WTC11 (cell line): ENCODE results near the gene ADARB2. TPM values are rescaled to one million over a fixed set of nuclear protein-coding genes. Genes with fewer than 3 reads are reported as not detected.
A peak's percentile ranks its signal among the peaks of the same experiment; 100 is the strongest.

Experiments used
- ATAC-seq: fragments of 200-7000 bp; cut with Tn5 transposase; 2 replicates; pipeline ENCODE4 v1.10.0; 2021; ENCODE audit warnings: mild to moderate bottlenecking, moderate library complexity
- CTCF ChIA-PET: fragments of 300-600 bp; sonication (Branson Sonifier 250); formaldehyde crosslinking; loops from one replicate; lab custom pipeline; 2021; ENCODE audit warnings: antibody characterized with exemption; lab: Charles Lee
- POLR2A ChIA-PET: fragments of 350-600 bp; sonication (Branson Sonifier 250); formaldehyde crosslinking; loops from one replicate; lab custom pipeline; 2021; ENCODE audit warnings: antibody characterized with exemption; lab: Charles Lee
- DNase-seq: peaks from one replicate; pipeline ENCODE4 v3.0.0; 2021; ENCODE audit warnings: low spot score
- H3K27ac Mint-ChIP-seq: 2 replicates; pipeline ENCODE4 v1.8.0; 2021; ENCODE audit warnings: mixed read lengths
- H3K27me3 Mint-ChIP-seq: 2 replicates; pipeline ENCODE4 v1.8.0; 2021; ENCODE audit warnings: low read depth, mild to moderate bottlenecking, moderate library complexity, mixed read lengths
- H3K36me3 Mint-ChIP-seq: 2 replicates; pipeline ENCODE4 v1.8.0; 2021; ENCODE audit warnings: mixed read lengths
- H3K4me1 Mint-ChIP-seq: 2 replicates; pipeline ENCODE4 v1.8.0; 2022; ENCODE audit warnings: mixed read lengths
- H3K4me3 Mint-ChIP-seq: 2 replicates; pipeline ENCODE4 v1.8.0; 2021; ENCODE audit warnings: mild to moderate bottlenecking, moderate library complexity, mixed read lengths
- H3K9me3 Mint-ChIP-seq: 2 replicates; pipeline ENCODE4 v1.8.0; 2021; ENCODE audit warnings: mixed read lengths
- AFF4 ChIP-seq: sonication (generic); formaldehyde crosslinking; IDR thresholded peaks from 2 replicates; pipeline ENCODE4 v1.8.1; 2023; ENCODE audit warnings: mild to moderate bottlenecking, missing genetic modification reagents, borderline replicate concordance
- ATF6 ChIP-seq: sonication (generic); formaldehyde crosslinking; IDR thresholded peaks from 2 replicates; pipeline ENCODE4 v1.8.1; 2023; ENCODE audit warnings: mild to moderate bottlenecking, missing genetic modification reagents
- ERG ChIP-seq: fragments of 250-450 bp; sonication (Bioruptor Pico); IDR thresholded peaks from 2 replicates; pipeline ENCODE4 v1.8.0; 2021; ENCODE audit warnings: mild to moderate bottlenecking
- ESRRA ChIP-seq: sonication (generic); formaldehyde crosslinking; IDR thresholded peaks from 2 replicates; pipeline ENCODE4 v1.8.1; 2022; ENCODE audit warnings: mild to moderate bottlenecking, missing genetic modification reagents, borderline replicate concordance
- FOXP4 ChIP-seq: sonication (generic); formaldehyde crosslinking; IDR thresholded peaks from 2 replicates; pipeline ENCODE4 v1.8.0; 2022; ENCODE audit warnings: mild to moderate bottlenecking, missing genetic modification reagents
- GTF2I ChIP-seq: fragments of 250-450 bp; sonication (Bioruptor Pico); conservative IDR thresholded peaks from 2 replicates; pipeline ENCODE4 v1.4.0; 2021; ENCODE audit warnings: mild to moderate bottlenecking
- JAZF1 ChIP-seq: fragments of 250-450 bp; sonication (Bioruptor Pico); IDR thresholded peaks from 2 replicates; pipeline ENCODE4 v1.9.0; 2021; ENCODE audit warnings: moderate library complexity, mild to moderate bottlenecking, inconsistent platforms
- MAX ChIP-seq: sonication (generic); formaldehyde crosslinking; IDR thresholded peaks from 2 replicates; pipeline ENCODE4 v1.8.0; 2022; ENCODE audit warnings: mild to moderate bottlenecking, missing genetic modification reagents
- NFE2L1 ChIP-seq: sonication (generic); formaldehyde crosslinking; IDR thresholded peaks from 2 replicates; pipeline ENCODE4 v1.8.1; 2023; ENCODE audit warnings: missing genetic modification reagents
- NFYB ChIP-seq: sonication (generic); formaldehyde crosslinking; conservative IDR thresholded peaks from 2 replicates; pipeline ENCODE4 v1.8.0; 2022; ENCODE audit warnings: low read depth, missing genetic modification reagents
- NR3C1 ChIP-seq: sonication (generic); formaldehyde crosslinking; conservative IDR thresholded peaks from 2 replicates; pipeline ENCODE4 v1.8.1; 2023; ENCODE audit warnings: low read depth, mild to moderate bottlenecking, missing genetic modification reagents
- SMAD4 ChIP-seq: sonication (generic); formaldehyde crosslinking; IDR thresholded peaks from 2 replicates; pipeline ENCODE4 v1.8.0; 2022; ENCODE audit warnings: mild to moderate bottlenecking, missing genetic modification reagents
- ZBTB43 ChIP-seq: sonication (generic); formaldehyde crosslinking; IDR thresholded peaks from 2 replicates; pipeline ENCODE4 v1.8.1; 2023; ENCODE audit warnings: mild to moderate bottlenecking, missing genetic modification reagents
- ZNF121 ChIP-seq: sonication (generic); formaldehyde crosslinking; IDR thresholded peaks from 2 replicates; pipeline ENCODE4 v1.8.0; 2023; ENCODE audit warnings: missing genetic modification reagents
- ZNF317 ChIP-seq: sonication (generic); formaldehyde crosslinking; IDR thresholded peaks from 2 replicates; pipeline ENCODE4 v1.8.1; 2023; ENCODE audit warnings: low read depth, mild to moderate bottlenecking, moderate library complexity, missing genetic modification reagents, borderline replicate concordance
- ZNF396 ChIP-seq: fragments of 250-450 bp; sonication (Bioruptor Pico); IDR thresholded peaks from 2 replicates; pipeline ENCODE4 v1.8.0; 2021; ENCODE audit warnings: mild to moderate bottlenecking, moderate library complexity, borderline replicate concordance
- ZNF423 ChIP-seq: fragments of 250-450 bp; sonication (Bioruptor Pico); IDR thresholded peaks from 2 replicates; pipeline ENCODE4 v2.1.2; 2022; ENCODE audit warnings: mild to moderate bottlenecking, moderate library complexity
- ZSCAN18 ChIP-seq: fragments of 250-450 bp; sonication (Bioruptor Pico); IDR thresholded peaks from 2 replicates; pipeline ENCODE4 v2.1.2; 2022; ENCODE audit warnings: mild to moderate bottlenecking, moderate library complexity
- total RNA-seq: library from RNA; stranded (reverse); gene quantifications from 3 replicates; pipeline ENCODE4 v1.2.3, GENCODE V29; 2021

The ADARB2 gene
- total RNA-seq, 1 experiment from 2014 or later = 3.7 TPM

GRCh38 chr10:1523221-1523620 is 214.1 kb downstream of the ADARB2 start (continued):
- TF ChIP-seq AFF4 (CRISPR knock-in tag) (no peak), JAZF1 (no peak), NFE2L1 (CRISPR knock-in tag) (no peak)

- DNase-seq (no peak), ATAC-seq (0 out of 2 replicates have a peak, but pooled peaks have one; percentile 44)
- ChIA-PET CTCF (interaction anchor here (1.2 to 2.1 kb wide), 2 partner anchors 101 to 193 kb away, joined by 3 to 4 read pairs; no protein-coding TSS in a partner anchor), POLR2A (no interaction called here)
- H3K36me3 Mint-ChIP-seq = no peaks in the 10 kb centered on the region
- H3K27ac Mint-ChIP-seq = peak overlapping the region; percentile 47; the same call in 1 of the 2 replicates
- peaks cover 43% of the 10 kb centered on the region for H3K4me1 Mint-ChIP-seq
- no peaks in the 10 kb centered on the region for H3K27me3 Mint-ChIP-seq
- H3K9me3 Mint-ChIP-seq = no peaks in the 10 kb centered on the region
- TF ChIP-seq SMAD4 (CRISPR knock-in tag) (no peak), FOXP4 (CRISPR knock-in tag) (no peak), MAX (CRISPR knock-in tag) (no peak), ATF6 (CRISPR knock-in tag) (no peak), ZNF423 (CRISPR knock-in tag) (no peak), GTF2I (CRISPR knock-in tag) (no peak), ZNF121 (CRISPR knock-in tag) (no peak), ZSCAN18 (CRISPR knock-in tag) (no peak), NR3C1 (CRISPR knock-in tag) (no peak), ZNF317 (CRISPR knock-in tag) (no peak), ZNF396 (CRISPR knock-in tag) (no peak), ZBTB43 (CRISPR knock-in tag) (no peak), ERG (no peak), ESRRA (CRISPR knock-in tag) (no peak), NFYB (no peak)
- 0 out of 2 replicates have a peak overlapping the region, but pooled peaks have one; percentile 2 for H3K4me3 Mint-ChIP-seq
Measured at GRCh38 chr10:1522237-1522636, 215.1 kb downstream of the ADARB2 start.
